Smooth muscle cell (in vitro differentiated cells): ENCODE data around the gene CCDC102B. TPM values are rescaled to one million over a fixed set of nuclear protein-coding genes. Genes with fewer than 3 reads are reported as not detected.
"Not testable (repeated sequence)": the region's sequence is repeated elsewhere in the genome, so short reads cannot be mapped to it uniquely, and the experiment has no call there.

ENCODE experiments used
- DNase-seq: peaks from one replicate; lab custom pipeline; 2025; ENCODE audit not compliant: unreplicated experiment; lab: John Stamatoyannopoulos, UW
- H2AFZ ChIP-seq: fragments of 200-600 bp; sonication (generic); 2 replicates; pipeline ENCODE4 v1.6.0; 2016; ENCODE audit warnings: antibody characterized with exemption, low read depth, mild to moderate bottlenecking
- H3F3A ChIP-seq: fragments of 200-600 bp; sonication (generic); 2 replicates; pipeline ENCODE4 v1.6.0; 2017; ENCODE audit warnings: antibody characterized with exemption, low read depth
- H3K27ac ChIP-seq: fragments of 200-600 bp; sonication (generic); 2 replicates; pipeline ENCODE4 v1.5.1; 2016; ENCODE audit warnings: low read depth, mild to moderate bottlenecking
- H3K27me3 ChIP-seq: fragments of 200-600 bp; sonication (generic); 2 replicates; pipeline ENCODE4 v1.6.1; 2016; ENCODE audit warnings: low read depth, mild to moderate bottlenecking
- H3K36me3 ChIP-seq: fragments of 200-600 bp; sonication (generic); 2 replicates; pipeline ENCODE4 v1.5.1; 2016; ENCODE audit warnings: low read depth
- H3K4me1 ChIP-seq: fragments of 200-600 bp; sonication (generic); 2 replicates; pipeline ENCODE4 v1.5.1; 2016; ENCODE audit warnings: low read depth
- H3K4me2 ChIP-seq: fragments of 200-600 bp; sonication (generic); 2 replicates; pipeline ENCODE4 v1.6.0; 2016; ENCODE audit warnings: mild to moderate bottlenecking
- H3K4me3 ChIP-seq: fragments of 200-600 bp; sonication (generic); 2 replicates; pipeline ENCODE4 v1.5.1; 2016; ENCODE audit warnings: mild to moderate bottlenecking
- H3K79me2 ChIP-seq: fragments of 200-600 bp; sonication (generic); 2 replicates; pipeline ENCODE4 v1.6.0; 2016; ENCODE audit warnings: low read depth, mild to moderate bottlenecking
- H3K9ac ChIP-seq: fragments of 200-600 bp; sonication (generic); 2 replicates; pipeline ENCODE4 v1.6.0; 2016; ENCODE audit warnings: low read depth
- H3K9me3 ChIP-seq: fragments of 200-600 bp; sonication (generic); replicated peaks from 2 replicates; pipeline ENCODE4 v1.5.1; 2016; ENCODE audit warnings: low read depth
- H4K20me1 ChIP-seq: fragments of 200-600 bp; sonication (generic); 2 replicates; pipeline ENCODE4 v1.6.0; 2016; ENCODE audit warnings: low read depth
- WGBS: methylation state at CpG from one replicate; pipeline ENCODE4 v1.1.7; 2016; ENCODE audit warnings: low lambda C conversion rate; 5-methylcytosine and 5-hydroxymethylcytosine counted together
- polyA plus RNA-seq: library from polyadenylated mRNA; unstranded; fragments of >200 nt; fragmentation: Nextera tagmentation; extraction: Ambion mirVana; gene quantifications from 2 replicates; pipeline ENCODE4 v1.2.1, GENCODE V29; 2016
- total RNA-seq: library from RNA; depleted of rRNA; stranded (reverse); fragments of >200 nt; gene quantifications from 2 replicates; pipeline ENCODE4 v1.2.3, GENCODE V29; 2014
- TF ChIP-seq, protein P1 (sequence below): fragments of 200-600 bp; sonication (generic); IDR thresholded peaks from 2 replicates; pipeline ENCODE4 v1.5.1; 2017; ENCODE audit warnings: borderline replicate concordance, mild to moderate bottlenecking, antibody characterized with exemption; ENCODE audit not compliant: insufficient read depth, poor library complexity, severe bottlenecking

The CCDC102B gene
- total and polyA plus RNA-seq, 2 experiments from 2014 or later, result 9.7 to 10.3 TPM

DNA sequence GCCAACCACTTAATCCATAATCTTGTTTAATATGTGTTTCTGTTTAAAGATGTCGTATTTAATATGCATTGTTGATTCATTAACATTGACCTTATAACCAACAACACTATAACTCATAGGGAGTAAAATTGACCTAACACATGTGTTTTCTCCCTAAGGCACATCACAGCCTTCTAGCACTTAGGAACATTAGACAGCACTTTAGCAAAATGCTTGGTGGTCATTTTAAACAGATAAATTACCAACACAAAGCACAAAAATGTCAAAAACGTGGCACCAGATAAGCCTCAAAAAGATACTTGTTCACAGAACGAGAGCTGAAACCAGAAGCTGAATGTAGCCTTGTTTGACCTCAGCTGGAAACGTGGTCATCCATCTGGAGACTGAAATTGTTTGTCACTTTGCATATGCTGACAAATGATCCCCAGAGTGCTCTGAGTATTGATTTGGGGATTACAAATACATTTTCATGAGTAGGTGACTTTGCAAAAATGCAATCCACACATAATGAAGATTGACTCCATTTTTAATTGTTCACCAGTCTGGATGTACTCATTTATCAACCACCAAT, 139.2 kb downstream of the CCDC102B start:
- no peaks in the 10 kb centered on the region for H3K36me3 ChIP-seq
- WGBS, result 52% methylated on average over 4 of the region's 4 CpGs

DNA sequence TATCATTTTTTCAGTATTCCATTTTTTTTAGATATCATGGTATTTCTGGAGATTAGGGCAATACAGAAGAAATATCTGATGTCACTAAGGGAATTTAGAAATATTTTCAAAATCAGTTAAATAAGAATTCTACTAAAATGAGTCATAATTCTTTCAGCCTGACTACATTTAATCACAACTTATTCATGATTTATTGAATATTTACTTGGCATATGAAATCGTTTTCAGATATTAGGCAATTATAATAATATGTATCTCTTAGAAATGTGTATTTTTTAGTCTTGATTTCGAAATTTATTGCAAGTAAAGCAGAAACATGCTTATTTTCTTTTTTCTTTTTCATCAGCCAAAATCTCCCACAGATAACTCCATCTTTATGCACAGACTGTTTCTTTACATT, 142.2 kb downstream of the CCDC102B start:
- DNase-seq, result no peak
- H3K4me3 ChIP-seq, result no peak overlapping the region

More for the DNA sequence above, 139.2 kb downstream of the CCDC102B start:
- Histone ChIP-seq H3K4me3 (no peak overlapping the region), H3K4me2 (no peak overlapping the region), H4K20me1 (no peaks in the 10 kb centered on the region), H3K79me2 (no peaks in the 10 kb centered on the region), H2AFZ (no peak overlapping the region), H3K9ac (no peak overlapping the region), H3K9me3 (no peaks in the 10 kb centered on the region), H3K4me1 (no peaks in the 10 kb centered on the region), H3K27ac (no peak overlapping the region), H3K27me3 (no peaks in the 10 kb centered on the region), H3F3A (no peaks in the 10 kb centered on the region)
- TF ChIP-seq, protein P1, sequence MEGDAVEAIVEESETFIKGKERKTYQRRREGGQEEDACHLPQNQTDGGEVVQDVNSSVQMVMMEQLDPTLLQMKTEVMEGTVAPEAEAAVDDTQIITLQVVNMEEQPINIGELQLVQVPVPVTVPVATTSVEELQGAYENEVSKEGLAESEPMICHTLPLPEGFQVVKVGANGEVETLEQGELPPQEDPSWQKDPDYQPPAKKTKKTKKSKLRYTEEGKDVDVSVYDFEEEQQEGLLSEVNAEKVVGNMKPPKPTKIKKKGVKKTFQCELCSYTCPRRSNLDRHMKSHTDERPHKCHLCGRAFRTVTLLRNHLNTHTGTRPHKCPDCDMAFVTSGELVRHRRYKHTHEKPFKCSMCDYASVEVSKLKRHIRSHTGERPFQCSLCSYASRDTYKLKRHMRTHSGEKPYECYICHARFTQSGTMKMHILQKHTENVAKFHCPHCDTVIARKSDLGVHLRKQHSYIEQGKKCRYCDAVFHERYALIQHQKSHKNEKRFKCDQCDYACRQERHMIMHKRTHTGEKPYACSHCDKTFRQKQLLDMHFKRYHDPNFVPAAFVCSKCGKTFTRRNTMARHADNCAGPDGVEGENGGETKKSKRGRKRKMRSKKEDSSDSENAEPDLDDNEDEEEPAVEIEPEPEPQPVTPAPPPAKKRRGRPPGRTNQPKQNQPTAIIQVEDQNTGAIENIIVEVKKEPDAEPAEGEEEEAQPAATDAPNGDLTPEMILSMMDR, result no peak
- no peak for DNase-seq

DNA sequence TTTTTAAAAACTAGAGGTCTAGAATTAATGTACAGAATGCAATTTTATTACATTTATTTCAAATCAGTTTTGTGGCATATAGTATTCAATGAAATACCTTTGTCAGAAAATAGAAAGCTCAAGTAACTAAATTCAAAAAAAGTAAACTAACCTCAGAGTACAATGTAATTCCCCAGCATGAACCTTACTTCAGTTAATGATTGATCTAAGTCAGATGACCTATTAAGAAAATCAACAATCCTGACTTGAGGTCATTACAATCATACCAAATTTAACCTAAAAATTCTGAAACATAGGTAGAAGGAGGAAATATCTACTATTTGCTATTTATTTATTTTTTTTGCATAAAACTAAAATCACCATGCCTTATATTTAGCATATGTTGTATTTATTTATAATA, 142.9 kb downstream of the CCDC102B start:
- H3K9ac ChIP-seq, result no peak overlapping the region
- no peak for DNase-seq
- H3F3A ChIP-seq, result no peaks in the 10 kb centered on the region
- no peaks in the 10 kb centered on the region for H3K36me3 ChIP-seq
- no peak overlapping the region for H2AFZ ChIP-seq
- no peak overlapping the region for H3K4me2 ChIP-seq
- no peak overlapping the region for H3K4me3 ChIP-seq
- no peaks in the 10 kb centered on the region for H3K9me3 ChIP-seq
- H3K4me1 ChIP-seq, result no peaks in the 10 kb centered on the region
- no peaks in the 10 kb centered on the region for H3K79me2 ChIP-seq
- H3K27me3 ChIP-seq, result no peaks in the 10 kb centered on the region
- no peak overlapping the region for H3K27ac ChIP-seq
- TF ChIP-seq, protein P1, result no peak
- no peaks in the 10 kb centered on the region for H4K20me1 ChIP-seq

More for the DNA sequence above, 142.2 kb downstream of the CCDC102B start:
- H3K9ac ChIP-seq, result no peak overlapping the region
- no peaks in the 10 kb centered on the region for H4K20me1 ChIP-seq
- H3K27ac ChIP-seq, result no peak overlapping the region
- H2AFZ ChIP-seq, result no peak overlapping the region
- H3K27me3 ChIP-seq, result no peaks in the 10 kb centered on the region
- no peaks in the 10 kb centered on the region for H3K4me1 ChIP-seq
- 82% methylated on average over 2 of the region's 2 CpGs for WGBS
- no peaks in the 10 kb centered on the region for H3K9me3 ChIP-seq
- H3K79me2 ChIP-seq, result no peaks in the 10 kb centered on the region
- TF ChIP-seq, protein P1, result no peak
- no peaks in the 10 kb centered on the region for H3K36me3 ChIP-seq
- H3K4me2 ChIP-seq, result no peak overlapping the region
- H3F3A ChIP-seq, result no peaks in the 10 kb centered on the region

DNA sequence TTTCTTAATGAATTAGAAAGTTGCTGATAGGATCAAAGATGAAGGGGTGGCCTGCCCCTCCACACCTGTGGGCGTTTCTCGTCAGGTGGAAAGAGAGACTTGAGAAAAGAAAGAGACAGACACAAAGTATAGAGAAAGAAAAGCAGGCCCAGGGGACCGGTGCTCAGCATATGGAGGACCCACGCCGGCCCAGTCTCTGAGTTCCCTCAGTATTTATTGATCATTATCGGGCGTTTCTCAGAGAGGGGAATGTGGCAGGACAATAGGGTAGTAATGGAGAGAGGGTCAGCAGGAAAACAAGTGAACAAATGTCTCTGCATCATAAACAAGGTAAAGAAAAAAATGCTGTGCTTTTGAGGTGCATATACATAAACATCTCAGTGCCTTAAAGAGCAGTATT, 144.3 kb downstream of the CCDC102B start:
- no peak overlapping the region for H3K27ac ChIP-seq
- no peaks in the 10 kb centered on the region for H3K27me3 ChIP-seq
- no peaks in the 10 kb centered on the region for H3K36me3 ChIP-seq
- H3K9me3 ChIP-seq, result no peaks in the 10 kb centered on the region
- H4K20me1 ChIP-seq, result no peaks in the 10 kb centered on the region
- H3K4me3 ChIP-seq, result no peak overlapping the region
- H2AFZ ChIP-seq, result no peak overlapping the region
- H3K9ac ChIP-seq, result no peak overlapping the region
- H3K79me2 ChIP-seq, result no peaks in the 10 kb centered on the region
- no peaks in the 10 kb centered on the region for H3K4me1 ChIP-seq
- TF ChIP-seq, protein P1, result no peak
- no peak for DNase-seq
- H3F3A ChIP-seq, result no peaks in the 10 kb centered on the region
- 45% methylated on average over 7 of the region's 7 CpGs for WGBS
- H3K4me2 ChIP-seq, result no peak overlapping the region

DNA sequence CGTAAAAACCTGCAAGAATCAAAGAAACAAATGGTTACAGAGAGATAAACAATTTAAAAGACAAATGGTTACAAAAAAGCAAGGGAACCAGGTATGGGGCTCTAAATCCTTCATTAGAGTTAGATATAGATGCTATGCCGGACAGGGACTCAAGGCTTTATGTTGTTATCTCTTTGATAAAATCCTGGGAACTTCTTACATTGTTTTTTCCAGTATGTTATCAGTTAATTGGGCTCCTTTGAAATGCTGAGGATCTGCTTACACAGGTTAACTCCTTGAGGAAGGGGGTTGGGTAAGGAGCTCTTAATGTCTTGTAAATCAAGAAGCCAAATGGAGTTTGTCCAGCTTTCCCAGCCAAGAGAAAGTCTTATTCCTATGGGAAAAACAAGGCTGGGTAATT, 146.0 kb downstream of the CCDC102B start:
- H2AFZ ChIP-seq, DNase-seq, H3K27me3 ChIP-seq, H3K4me1 ChIP-seq, H3K27ac ChIP-seq, H3K79me2 ChIP-seq, H3K9ac ChIP-seq, H3K9me3 ChIP-seq, H4K20me1 ChIP-seq, H3K4me3 ChIP-seq, H3F3A ChIP-seq, H3K4me2 ChIP-seq, H3K36me3 ChIP-seq: not testable (repeated sequence)
- WGBS, result 60% methylated on average over 2 of the region's 2 CpGs
